Sciatic nerve (tissue), 2 donors: Measurements from ENCODE around the gene LPP. TPM values are rescaled to one million over a fixed set of nuclear protein-coding genes. Genes with fewer than 3 reads are reported as not detected.
A peak's percentile ranks its signal among the peaks of the same experiment; 100 is the strongest.

Source experiments
- ATAC-seq: fragments of 200-7000 bp; cut with Tn5 transposase; one replicate; pipeline ENCODE4 v1.9.1; 2020; ENCODE audit warnings: mild to moderate bottlenecking, moderate library complexity
- DNase-seq: peaks from one replicate; pipeline ENCODE4 v3.0.0-alpha.2; 2020; ENCODE audit warnings: low spot score
- intact Hi-C: fragments of 100-400 bp; cut with DNase I; formaldehyde crosslinking; loops from one replicate; pipeline ENCODE4 v1.14.2; 2022
- total RNA-seq: library from RNA; stranded (reverse); fragmentation: NEBNext Ultra II Directional; extraction: Animal tissue kit (Norgen Biotek cat#: 25700); gene quantifications from one replicate; pipeline ENCODE4 v1.2.1, GENCODE V29; 2021
- donor health status: DM: no; HTN: no; CAD: no.
- donor health status: DM: no; HTN: no; CAD: no.

Gene LPP
- total RNA-seq, 1 donor from 2014 or later = 231 TPM

DNA sequence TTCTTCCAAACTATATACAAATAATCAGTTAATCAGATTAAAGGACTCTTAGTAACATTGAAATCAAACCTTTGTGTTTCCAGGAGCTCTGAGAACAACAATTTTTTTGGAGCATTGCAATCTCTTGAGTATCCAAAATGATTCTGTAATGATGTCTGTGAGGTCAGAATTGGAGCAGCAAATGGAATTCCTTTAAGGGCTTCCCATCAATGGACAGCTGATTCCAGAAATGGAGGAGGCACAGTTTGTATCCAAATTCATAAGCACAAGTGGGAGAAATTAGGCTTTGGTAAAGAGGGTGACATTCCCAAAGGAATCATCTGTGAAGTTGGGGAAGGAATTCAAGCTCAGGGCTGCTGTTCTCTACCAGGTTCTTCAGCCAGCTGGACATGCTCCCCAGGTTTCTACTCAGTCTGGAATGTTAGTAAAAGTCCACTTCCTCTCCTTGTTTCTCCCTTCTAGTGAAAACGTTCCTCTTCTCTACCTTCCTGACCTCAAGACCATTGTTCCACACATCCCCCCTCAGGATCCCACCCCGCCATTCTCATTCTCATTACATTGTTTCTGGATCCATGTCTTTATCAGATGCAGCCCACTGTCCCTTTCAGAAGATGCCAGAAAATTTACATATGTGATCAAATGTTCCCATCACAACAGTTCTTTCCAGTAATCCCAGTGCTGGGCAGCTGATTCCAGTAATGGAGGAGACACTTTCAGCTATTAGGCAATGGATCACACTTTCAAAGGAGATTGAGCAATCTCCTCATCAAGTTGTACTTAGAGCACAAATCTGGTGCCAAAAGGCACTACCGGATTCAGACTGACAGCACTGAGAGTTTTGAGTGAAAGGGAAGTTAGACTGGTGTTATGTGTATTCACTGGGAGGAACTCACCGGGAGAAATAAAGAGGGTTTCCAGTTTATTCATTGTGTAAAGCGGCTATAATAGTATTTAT lies 626.5 kb downstream of the LPP start:
- DNase-seq = no peak
- ATAC-seq = peak; percentile 93
- intact Hi-C loops = no loop called here

DNA sequence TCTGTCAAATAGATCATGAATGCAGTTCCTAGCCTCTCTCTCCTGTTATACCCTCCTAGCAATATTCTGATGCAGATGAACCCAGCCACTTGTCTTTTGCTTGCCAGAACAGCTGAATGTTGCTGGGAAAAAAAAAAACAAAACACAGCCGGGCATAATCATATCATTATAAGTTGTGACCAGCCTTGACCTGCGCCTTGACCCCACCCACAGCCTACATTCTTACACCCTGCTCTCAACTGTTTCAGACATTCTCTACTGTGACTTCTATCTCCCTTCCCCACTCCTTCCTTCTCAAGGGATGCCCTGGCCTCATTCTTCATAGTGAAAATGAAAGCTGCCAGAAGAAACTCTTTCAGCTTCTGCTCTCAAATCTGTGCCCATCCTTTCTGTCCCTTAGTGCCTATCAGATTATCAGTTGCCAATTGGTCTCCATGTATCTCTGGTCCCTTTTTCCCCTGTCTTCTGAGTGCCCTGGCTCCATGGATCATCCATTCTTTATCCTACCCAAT lies 628.7 kb downstream of the LPP start:
- DNase-seq (no peak), ATAC-seq (no peak)
- intact Hi-C loops = no loop called here

DNA sequence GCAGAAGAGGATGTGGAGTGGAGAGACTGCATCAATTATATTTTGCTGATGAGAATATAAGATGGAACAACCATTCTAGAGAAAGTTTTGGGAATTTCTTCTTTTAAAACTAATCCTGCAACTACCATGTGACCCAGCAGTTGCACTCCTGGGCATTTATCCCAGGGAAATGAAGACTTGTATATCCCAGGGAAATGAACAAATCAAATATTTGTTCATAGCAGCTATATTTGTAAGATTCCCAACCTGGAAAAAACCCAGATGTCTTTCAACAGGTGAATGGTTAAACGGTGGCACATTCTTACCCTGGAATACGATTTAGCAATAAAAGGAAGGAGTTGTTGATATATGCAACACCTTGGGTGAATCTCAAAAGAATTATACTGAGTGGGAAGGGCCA lies 632.5 kb downstream of the LPP start:
- intact Hi-C loops = no loop called here
- ATAC-seq (no peak), DNase-seq (no peak)

DNA sequence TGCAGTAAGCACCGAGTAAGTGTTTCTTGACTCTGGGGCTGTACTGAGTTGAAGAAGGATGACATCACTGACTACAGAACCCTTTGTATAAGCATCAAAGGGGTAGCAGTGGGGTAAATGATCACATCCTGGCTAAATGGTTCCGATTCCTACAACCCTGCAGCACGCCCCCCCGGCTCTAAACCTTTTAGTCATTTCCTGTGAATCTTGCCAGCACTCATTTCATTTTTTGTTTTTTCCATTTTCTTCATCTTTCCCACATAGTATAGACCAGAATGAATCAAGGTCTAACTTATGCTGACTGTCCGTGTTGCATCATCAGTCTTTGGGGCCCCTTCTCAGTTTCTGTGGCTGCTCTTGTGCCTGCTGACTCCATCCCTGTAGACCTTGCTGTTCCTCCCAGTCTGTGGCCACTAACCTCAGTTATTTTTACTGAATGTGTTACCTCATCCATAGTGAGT lies 634.7 kb downstream of the LPP start:
- ATAC-seq (peak; percentile 30), DNase-seq (no peak)
- intact Hi-C loops = no loop called here

DNA sequence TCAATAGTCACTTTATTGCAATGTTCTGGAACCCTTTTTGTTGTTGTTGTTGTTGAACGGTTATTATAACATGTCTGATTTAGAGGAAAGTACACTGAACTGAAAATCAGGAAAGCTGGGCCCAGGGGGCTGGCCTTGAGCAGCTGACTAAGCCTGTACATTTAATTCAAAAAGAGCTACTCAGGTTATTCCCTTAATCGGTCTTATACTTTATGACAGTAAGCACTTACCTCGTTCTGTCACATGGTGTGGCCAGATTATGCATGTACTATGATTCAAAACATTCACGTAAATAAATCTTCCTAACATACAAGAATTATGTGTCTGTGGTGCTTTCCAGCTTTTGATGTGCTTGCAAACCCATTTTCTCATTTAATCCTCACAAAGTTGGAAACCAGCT lies 635.3 kb downstream of the LPP start:
- no peak for DNase-seq
- no peak for ATAC-seq
- intact Hi-C loops = no loop called here

DNA sequence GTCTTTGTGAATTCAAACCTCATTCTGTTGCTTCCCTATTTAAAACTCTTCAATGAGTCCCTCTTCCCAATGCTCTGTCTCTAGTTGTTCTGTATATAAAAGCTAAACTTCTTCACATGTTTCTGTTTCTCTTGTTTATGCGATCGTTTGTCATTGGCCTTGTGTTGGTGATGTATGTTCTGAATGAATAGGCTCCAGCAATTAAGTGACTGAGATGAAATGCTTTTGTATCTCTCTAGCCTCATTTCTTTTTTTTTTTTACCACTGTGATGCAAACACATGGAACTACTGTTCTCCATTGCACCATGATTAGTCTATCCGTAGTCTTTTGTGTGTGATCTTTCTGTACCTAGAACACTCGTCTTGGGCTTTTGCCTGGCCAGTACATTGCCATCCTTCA lies 637.4 kb downstream of the LPP start:
- ATAC-seq (no peak), DNase-seq (no peak)
- intact Hi-C loops = no loop called here

DNA sequence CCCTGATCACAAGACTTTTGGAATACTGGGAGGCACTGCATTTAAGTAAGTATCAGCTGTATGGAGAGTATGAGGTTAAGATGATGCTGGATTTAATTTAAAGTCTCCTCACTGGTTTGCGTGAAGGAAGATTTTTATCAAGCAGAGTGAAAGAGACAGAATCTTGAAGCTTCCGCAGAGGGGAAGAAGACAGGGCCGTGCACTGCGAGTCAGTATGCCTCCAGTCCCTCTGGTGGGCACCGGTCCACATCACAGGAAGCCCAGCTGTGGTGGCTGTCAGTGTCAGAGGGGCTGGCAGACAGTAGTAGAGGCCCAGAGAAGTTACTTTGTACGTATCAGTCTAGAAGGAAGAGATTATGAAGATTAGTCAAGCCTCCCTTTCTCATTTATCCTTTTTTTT lies 638.8 kb downstream of the LPP start:
- DNase-seq (no peak), ATAC-seq (peak; percentile 71)
- intact Hi-C loops = no loop called here

DNA sequence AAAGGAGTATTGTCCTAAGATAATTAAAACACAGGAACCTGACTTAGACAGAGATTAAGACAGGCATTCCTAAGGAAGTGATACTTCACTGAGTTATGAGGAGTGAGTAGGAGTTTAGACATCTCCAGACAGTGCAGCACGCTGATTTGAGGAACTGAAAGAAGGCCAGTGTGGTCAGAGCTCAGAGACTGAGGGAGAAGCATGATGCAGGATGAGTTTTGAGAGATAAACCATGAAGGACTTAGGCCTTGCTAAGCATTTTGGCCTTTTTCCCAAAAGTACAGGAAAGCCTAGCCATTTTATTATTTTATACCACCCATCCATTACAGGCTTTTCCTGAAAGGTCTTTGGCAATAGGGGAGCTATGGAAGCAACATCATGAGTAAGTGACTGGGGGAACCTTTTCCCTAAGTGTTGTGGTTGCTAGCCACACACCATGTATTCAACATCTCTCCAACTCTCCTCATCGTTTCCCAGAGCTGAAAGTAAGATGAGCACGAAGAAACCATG lies 642.2 kb downstream of the LPP start:
- intact Hi-C loops = no loop called here
- DNase-seq = no peak

DNA sequence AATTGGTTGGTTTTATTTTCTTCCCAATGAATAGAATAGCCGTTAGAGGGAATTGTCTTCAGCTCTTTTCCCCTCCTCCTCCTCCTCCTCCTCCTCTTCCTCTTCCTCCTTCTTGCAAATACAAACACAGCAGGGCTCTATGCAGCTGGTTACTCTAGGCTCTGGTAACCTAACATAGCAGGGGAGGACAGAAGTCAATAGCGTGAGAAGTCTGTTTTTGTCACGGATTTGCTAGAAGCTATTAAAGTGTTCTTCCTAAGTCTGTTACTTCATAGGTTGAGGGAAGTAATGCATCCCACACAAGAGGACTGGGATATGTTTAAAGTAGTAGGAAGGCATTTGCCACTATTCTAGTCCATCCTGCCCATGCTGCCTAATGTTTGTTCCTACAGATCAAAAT lies 643.1 kb downstream of the LPP start:
- intact Hi-C loops = no loop called here
- no peak for DNase-seq
- no peak for ATAC-seq

More for the DNA sequence above, 642.2 kb downstream of the LPP start:
- peak; percentile 77 for ATAC-seq

DNA sequence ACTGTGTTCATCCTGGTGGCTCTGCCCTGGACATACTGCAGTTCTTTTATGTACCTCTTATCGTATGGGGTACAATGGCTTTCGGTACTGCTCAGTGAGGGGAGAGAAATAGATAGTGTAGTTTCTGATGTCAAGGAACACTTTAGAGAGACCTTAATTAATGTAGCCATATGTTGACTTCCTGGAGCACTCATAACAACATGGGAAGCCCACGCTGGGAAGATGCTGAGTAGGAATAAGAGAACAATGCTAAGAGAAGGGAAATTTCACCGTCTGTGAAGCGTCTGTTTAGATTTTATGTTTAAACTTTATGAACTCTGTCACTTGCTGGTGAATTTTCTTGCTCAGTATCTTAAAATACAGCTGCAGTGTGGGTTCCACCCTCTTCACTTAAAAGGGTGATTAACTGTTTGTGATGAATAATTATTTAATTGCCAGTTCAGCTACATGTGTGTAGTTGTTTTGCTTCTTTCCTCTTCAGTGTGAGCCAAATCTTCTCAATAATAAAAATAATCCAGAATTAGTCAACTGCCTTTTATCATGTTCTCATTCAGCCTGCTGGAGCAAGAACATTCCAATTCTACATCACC lies 644.7 kb downstream of the LPP start:
- DNase-seq = no peak
- no peak for ATAC-seq
- intact Hi-C loops = no loop called here

DNA sequence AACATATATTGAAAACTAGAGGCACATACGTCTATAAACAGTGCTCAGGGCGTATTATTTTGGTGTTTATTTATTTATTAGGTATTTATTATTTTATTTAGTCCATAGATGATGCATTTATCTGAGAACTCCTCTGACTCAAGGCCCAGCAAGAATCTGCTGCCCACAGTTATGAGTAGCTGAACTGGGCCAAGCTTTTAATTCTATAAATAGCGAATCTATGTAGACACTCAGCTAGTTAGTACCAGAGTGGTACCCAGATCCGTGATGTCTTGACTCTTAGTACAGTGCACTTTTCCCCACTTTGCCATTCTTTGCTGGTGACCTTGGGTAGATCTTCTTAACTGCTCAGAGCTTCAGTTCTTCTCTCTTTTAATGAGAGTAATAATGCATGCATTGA lies 647.4 kb downstream of the LPP start:
- no peak for DNase-seq
- ATAC-seq = no peak
- intact Hi-C loops = no loop called here

DNA sequence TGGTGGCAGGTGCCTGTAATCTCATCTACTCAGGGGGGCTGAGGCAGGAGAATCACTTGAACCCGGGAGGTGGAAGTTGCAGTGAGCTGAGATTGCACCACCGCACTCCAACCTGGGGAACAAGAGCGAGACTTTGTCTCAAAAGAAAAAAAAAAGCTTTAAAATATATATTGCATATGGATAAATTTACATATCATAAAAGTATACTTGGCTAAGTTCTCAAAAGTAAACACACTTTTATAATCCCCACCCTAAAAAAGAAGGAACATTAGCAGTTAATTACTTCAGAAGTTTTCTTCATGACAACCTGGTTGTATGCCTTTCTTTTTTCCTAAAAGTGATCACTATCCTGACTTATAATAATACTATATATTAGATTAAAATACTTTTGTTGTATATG lies 648.7 kb downstream of the LPP start:
- DNase-seq = no peak
- no peak for ATAC-seq
- intact Hi-C loops = no loop called here

DNA sequence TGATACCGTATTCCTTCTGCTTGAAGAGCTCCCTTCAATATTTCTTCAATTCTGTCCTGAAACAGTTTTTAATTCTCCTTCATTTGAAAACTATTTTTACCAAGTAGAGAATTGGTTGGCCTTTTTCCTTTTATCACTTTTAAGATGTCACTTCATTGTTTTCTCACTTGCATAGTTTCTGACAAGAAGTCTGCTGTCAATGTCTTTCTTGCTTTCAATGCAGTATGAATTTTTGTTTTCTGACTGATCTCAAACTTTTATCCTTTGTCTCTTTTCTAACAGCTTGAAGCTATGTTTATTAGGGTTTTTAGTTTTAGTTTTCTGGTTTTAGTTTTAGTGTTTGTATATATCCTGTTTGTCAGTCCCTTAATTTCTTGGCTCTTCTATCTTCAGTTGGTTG lies 653.0 kb downstream of the LPP start:
- intact Hi-C loops = no loop called here
- ATAC-seq = no peak
- no peak for DNase-seq

DNA sequence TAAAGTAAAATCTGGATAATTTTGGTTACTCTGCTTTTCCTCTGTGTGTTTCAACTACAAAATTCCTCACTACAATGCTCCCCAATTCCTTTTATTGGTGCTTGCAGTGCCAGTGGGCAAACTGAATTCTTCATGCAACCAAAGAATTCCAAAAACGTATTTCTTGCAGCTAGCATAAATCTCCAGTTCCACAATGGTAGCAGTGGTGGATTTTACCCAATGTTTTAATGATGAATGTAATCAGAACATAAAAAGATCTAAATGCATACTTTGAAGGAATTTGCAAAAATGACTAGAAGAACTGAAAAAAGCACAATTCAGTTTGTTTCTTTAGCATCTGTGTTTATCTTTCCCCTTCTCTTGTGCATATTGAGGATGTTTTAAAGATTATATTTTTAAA lies 658.2 kb downstream of the LPP start:
- no peak for DNase-seq
- intact Hi-C loops = no loop called here
- no peak for ATAC-seq

DNA sequence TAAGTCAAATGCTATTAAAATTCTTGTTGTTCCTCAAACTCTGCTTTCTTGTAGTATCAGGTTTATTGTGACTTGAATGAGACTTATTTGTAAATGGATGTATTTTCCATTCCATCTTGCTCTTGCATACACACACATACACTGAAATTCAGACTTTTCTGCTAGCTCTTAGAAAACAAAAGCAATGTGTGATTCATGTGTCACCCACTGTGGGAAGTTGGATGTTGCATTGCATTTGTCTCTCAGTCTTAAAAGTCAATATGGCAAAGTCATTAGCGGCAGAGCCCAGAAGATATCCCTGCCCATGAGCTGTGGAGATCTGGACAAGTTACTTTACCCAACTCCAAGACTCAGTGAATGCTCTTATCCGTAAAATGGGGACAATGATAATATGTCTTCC lies 660.6 kb downstream of the LPP start:
- DNase-seq (no peak), ATAC-seq (no peak)
- intact Hi-C loops = no loop called here

DNA sequence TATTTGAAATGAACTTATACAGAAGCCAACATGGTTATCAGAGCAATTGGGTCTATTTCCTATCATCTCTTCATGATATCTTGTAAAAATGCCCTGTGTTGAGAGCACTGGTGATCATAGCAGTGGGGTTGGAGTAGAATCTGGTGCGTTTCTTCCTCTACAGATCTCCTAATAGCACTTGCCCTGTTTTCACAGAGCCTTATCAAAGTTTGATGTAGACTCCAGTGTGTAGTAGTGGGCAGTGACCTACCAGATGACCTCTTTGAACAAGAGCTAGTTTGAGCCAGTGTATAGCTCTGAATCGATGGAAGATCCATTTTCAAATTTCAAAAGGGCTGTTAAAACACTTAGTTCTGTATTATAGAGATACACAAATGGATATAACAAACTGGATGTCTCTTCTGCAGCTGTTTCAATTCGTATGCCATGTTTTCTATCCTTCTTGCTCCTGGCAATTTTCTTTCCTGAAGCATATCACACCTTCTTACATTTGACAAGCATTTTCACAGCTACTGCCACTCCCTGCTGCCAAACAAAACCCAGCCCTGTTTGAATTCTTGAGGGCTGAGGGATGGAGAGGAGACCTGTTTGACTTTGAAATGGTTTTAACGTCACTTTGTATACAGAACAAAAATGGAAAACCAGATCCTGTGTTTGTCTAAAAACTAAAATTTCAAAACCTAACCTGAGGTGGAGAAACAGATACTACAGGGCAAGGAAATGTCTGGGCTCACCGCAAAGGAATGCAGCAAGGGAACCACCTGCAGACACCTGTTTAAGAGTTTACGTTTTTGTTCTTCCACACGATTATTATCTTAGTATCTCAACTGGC lies 663.4 kb downstream of the LPP start:
- intact Hi-C loops = no loop called here
- no peak for DNase-seq
- ATAC-seq = no peak

DNA sequence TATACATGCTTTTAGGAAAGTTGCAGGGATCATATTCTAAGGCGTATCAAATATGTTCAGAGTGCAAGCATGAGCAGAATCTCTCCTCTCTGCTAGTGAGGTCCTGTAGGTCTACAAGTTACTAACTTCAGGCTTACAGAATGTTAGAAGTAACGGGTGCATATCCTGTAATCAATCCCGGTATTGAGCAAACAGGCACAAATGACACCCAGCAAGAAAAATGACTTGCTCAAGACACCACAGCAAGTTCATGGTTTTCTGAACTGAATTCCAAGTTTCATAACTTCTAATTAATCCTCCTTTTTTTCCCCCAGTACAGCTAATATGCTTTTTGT lies 663.9 kb downstream of the LPP start:
- ATAC-seq = no peak
- intact Hi-C loops = no loop called here
- DNase-seq = no peak

DNA sequence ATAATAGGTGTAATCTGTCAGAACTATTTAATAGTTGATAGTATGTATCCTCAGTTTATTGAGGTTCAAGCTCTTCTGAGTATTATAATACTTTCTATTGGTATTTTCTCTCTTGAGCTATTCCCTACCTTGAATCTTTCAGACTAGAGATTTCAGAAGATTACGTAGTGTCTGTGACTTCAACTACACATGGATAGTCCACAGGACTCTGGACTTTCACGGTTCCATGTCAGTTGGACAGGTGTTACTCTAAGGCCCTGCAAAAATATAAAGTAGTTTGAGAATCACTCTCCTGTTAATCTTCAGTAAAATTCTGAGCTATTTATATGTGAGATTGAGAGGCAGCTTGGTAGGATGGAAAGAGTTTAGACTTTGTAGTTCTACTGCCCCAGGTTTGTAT lies 664.3 kb downstream of the LPP start:
- ATAC-seq (no peak), DNase-seq (no peak)
- intact Hi-C loops = no loop called here

DNA sequence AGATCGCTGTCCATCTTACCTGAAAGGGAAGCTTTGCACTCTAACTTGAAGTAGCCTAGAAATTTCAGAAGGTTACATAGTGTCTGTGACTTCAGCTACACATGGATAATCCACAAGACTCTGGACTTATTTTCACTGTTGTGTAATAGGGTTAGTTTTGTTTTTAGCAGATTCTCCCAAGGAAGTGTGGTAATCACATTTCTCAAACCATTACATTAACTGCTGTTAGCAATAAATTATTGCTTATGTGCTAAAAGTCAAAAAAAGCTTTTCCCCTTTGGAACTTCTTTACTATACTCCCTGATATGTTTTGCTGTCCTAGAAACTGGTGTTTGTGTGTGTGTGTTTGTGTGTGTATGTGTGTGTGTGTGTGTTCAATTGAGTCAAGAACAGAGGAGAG lies 666.0 kb downstream of the LPP start:
- intact Hi-C loops = no loop called here
- no peak for DNase-seq
- ATAC-seq = peak; percentile 90

DNA sequence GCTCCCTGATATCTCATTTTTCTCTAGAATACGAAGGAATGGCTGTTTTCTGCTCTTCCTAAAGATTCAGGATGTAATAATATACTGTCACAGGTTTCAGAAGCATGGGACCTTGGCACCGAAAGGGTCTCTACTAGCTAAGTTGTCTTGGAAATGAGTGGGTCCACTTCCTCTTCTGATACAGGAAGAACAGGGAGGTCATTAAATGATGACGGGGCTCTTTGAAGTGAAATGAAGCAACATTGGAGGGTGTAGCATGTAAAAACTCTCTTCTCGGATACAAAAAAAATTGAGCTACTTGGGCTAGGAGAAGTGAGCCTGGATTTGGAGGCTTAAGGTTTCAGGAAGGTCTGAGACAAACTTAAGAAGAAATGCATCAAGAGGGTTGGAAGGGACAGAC lies 668.0 kb downstream of the LPP start:
- intact Hi-C loops = no loop called here
- DNase-seq (no peak), ATAC-seq (peak; percentile 47)
